ENCODE data around the gene RALGDS.
"Not testable (repeated sequence)": the region's sequence is repeated elsewhere in the genome, so short reads cannot be mapped to it uniquely, and the experiment has no call there.

RALGDS gene

DNA sequence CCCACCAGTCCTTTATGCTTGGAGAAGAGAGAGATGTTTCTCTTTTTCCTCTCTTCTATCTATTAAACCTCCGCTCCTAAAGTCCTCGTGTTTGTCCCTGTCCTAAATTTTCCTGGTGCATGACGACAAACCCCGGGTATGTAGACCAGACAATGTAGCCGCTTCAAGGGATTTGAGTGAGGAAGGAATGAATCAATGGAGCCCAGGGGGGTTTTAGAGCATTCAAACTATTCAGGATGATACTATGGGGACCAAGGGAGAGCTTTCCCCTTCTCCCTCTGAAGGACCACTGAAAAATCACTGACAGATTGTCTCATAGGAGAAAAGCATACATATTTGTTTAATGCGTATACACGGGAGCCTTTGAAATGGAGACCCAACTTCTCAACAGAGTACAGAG, 40.9 kb downstream of the RALGDS start:
- no peak for TF ChIP-seq CTCF (conservative IDR thresholded peaks at IDR 0.05; ENCODE audit: low read length)
- DNase-seq (ENCODE audit: low read depth) = no peak
- H3K4me3 ChIP-seq (ENCODE audit: low read length) = no peak overlapping the region

DNA sequence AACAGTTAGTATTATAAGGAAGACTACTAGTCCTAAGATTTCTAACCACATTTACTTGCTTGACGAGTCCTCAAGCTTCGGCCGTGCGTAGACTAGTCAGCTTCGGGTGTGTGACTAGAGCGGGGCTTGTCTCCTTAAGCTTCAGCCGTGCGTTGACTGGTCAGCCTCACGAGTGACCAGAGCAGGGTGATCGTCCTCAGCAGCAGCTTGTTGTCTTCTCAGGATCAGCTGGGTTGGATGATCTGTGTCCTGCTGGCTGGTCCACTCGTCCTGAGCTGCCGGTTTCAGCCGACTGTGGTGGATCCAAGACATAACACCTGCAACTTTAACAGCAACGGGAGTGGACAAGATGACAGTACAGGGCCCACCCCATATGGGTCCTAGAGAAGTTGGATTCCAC, 42.6 kb downstream of the RALGDS start:
- H3K4me3 ChIP-seq (ENCODE audit: low read length) = no peak overlapping the region
- no peak for TF ChIP-seq CTCF (conservative IDR thresholded peaks at IDR 0.05; ENCODE audit: low read length)
- no peak for DNase-seq (ENCODE audit: low read depth)

- DNase-seq (ENCODE audit: low read depth) = no peak
- no peak overlapping the region for H3K4me3 ChIP-seq (ENCODE audit: low read length)
- no peak for TF ChIP-seq CTCF (conservative IDR thresholded peaks at IDR 0.05; ENCODE audit: low read length)
These were observed 44.3 kb downstream of the RALGDS start for GRCh38 chr9:133076691-133077090.

GRCh38 chr9:133075925-133076630, 45.0 kb downstream of the RALGDS start:
- DNase-seq (ENCODE audit: low read depth) = peak; percentile 92
- no peak for TF ChIP-seq CTCF (conservative IDR thresholded peaks at IDR 0.05; ENCODE audit: low read length)
- no peak overlapping the region for H3K4me3 ChIP-seq (ENCODE audit: low read length)

GRCh38 chr9:133074111-133074651, 46.9 kb downstream of the RALGDS start:
- DNase-seq (ENCODE audit: low read depth) = peak; percentile 81
- TF ChIP-seq CTCF (conservative IDR thresholded peaks at IDR 0.05; ENCODE audit: low read length) = no peak
- H3K4me3 ChIP-seq (ENCODE audit: low read length) = no peak overlapping the region

DNA sequence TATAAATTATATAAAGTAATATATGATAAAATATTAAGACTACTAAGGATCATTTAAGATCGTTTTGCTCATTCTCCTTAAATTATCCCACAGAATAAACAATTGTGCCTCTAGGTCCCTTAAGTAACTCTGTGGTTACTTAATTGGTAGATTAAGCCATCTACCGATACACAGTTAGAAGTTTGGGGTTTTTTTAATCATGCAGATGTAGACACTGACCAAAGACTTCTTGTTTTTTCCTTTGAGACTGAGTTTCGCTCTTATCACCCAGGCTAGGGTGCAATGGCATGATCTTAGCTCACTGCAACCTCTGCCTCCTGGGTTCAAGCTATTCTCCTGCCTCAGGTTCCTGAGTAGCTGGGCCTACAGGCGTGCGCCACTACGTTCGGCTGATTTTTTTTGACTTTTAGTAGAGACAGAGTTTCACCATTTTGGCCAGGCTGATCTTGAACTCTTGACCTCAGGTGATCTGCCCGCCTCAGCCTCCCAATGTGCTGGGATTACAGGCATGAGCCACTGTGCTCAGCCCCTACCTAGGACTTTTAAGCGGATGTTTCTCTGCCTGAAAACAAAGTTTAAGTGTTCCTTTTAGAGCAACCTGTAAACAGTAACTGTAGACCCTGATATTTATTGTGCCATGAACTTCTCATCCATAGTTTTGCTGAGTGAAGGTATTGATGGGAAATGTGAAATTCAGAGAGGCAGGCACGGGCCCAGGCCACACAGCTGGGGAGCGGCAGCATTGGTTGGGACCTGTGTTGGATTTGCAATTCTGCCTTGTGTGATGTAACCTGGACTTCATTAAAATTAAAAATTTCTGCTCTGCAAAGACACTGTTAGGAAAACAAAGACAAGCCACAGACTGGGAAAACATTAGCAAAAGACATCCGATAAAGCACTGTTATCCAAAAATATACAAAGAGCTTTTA, 47.7 kb downstream of the RALGDS start:
- no peak for TF ChIP-seq CTCF (conservative IDR thresholded peaks at IDR 0.05; ENCODE audit: low read length)
- H3K4me3 ChIP-seq (ENCODE audit: low read length) = no peak overlapping the region
- no peak for DNase-seq (ENCODE audit: low read depth)

GRCh38 chr9:133072210-133072609, 48.8 kb downstream of the RALGDS start:
- not testable (repeated sequence) for H3K4me3 ChIP-seq (ENCODE audit: low read length); DNase-seq (ENCODE audit: low read depth)

All from AG10803 (cell line).